ENCODE results near the gene CELF2.
A peak's percentile ranks its signal among the peaks of the same experiment; 100 is the strongest.

Gene CELF2

DNA sequence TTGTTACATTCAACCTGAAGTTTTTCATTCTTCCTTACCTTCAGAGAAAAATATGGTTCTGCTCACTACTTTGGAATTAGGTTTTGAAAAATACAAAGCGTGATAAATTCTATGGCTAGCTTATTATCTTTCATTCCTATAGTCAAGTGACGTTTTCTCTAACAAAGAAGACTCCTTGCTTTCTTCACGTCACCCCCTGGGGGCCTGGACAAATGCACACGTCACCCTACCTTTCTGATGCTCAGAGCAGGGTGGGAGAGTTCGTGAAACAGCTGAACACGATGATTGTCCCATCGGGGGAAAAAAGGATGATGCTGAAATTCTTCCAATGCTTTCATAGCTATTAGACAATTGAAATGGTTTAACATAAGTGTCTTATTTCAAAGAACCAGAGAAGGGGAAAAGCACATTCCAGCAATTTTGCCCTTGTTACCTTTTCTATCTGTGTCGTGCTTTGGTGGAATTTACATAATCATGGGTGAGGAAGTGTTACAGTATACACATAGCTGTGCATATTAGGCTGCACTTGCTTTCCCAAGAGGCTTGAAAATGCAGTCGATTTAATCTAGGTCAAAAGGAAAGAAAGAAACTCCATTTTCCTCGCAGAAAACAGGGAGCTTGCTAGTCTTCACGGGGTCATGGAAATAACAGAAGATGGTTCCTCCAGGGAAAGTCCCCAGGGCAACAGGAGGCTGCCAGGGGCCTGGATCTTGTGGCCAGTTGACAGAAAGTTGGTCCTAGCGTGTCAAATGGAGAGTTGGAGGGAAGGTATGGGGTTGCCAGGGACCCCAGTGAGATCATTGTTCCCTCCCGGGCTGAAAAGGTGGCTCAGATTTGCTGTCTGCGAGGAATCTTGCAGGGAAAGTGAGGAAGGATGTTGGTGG, 189.2 kb downstream of the CELF2 start:
- peak overlapping the region; percentile 97 for H3K27ac Mint-ChIP-seq
- H3K27me3 Mint-ChIP-seq: no peaks in the 10 kb centered on the region
- no peak for DNase-seq
- peaks cover 99% of the 10 kb centered on the region for H3K4me1 Mint-ChIP-seq (ENCODE audit: low read depth)
- H3K9me3 Mint-ChIP-seq: no peaks in the 10 kb centered on the region
- H3K4me3 Mint-ChIP-seq: no peak overlapping the region
- peaks cover 95% of the 10 kb centered on the region for H3K36me3 Mint-ChIP-seq (ENCODE audit: low read depth)

DNA sequence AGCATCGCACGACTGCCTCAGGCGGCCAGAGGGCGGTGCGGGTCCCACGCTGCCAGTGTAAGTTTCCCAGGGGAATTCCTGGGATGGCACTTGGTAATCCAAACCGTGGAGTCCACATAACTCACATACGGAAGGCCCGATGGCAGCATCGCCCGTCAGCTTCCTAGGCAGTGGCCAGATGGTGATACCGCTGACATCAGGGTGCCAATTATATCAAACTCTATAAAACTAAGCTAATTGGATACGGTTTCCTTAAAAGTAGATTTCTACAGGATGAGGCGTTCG, 189.8 kb downstream of the CELF2 start:
- Mint-ChIP-seq H3K36me3 (ENCODE audit: low read depth) (peaks cover 95% of the 10 kb centered on the region), H3K27ac (peak overlapping the region; percentile 97), H3K4me1 (ENCODE audit: low read depth) (peaks cover 99% of the 10 kb centered on the region), H3K9me3 (no peaks in the 10 kb centered on the region), H3K4me3 (no peak overlapping the region), H3K27me3 (no peaks in the 10 kb centered on the region)
- DNase-seq: no peak

DNA sequence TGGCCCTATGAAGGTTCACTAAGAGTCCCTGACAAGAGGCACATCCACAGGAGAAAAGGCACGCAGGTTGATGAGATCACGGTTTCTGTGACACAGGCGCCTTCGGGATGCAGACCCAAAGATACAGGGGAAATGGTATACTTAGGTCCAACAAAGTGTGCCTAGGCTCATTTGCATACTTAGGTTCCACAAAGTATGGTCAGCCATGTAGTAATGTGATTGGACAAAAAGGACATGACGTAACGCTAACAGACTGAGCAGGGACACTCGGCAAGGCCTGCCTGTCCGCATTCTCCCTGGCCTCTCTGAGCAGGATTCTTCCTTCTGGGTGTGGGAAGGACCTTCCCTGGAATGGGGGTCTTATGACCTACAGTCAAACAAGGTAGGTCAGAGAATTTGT, 190.6 kb downstream of the CELF2 start:
- no peaks in the 10 kb centered on the region for H3K9me3 Mint-ChIP-seq
- H3K4me3 Mint-ChIP-seq: peak overlapping the region; percentile 79
- H3K36me3 Mint-ChIP-seq (ENCODE audit: low read depth): peaks cover 95% of the 10 kb centered on the region
- H3K27me3 Mint-ChIP-seq: no peaks in the 10 kb centered on the region
- H3K4me1 Mint-ChIP-seq (ENCODE audit: low read depth): peaks cover 99% of the 10 kb centered on the region
- no peak for DNase-seq
- H3K27ac Mint-ChIP-seq: peak overlapping the region; percentile 97

DNA sequence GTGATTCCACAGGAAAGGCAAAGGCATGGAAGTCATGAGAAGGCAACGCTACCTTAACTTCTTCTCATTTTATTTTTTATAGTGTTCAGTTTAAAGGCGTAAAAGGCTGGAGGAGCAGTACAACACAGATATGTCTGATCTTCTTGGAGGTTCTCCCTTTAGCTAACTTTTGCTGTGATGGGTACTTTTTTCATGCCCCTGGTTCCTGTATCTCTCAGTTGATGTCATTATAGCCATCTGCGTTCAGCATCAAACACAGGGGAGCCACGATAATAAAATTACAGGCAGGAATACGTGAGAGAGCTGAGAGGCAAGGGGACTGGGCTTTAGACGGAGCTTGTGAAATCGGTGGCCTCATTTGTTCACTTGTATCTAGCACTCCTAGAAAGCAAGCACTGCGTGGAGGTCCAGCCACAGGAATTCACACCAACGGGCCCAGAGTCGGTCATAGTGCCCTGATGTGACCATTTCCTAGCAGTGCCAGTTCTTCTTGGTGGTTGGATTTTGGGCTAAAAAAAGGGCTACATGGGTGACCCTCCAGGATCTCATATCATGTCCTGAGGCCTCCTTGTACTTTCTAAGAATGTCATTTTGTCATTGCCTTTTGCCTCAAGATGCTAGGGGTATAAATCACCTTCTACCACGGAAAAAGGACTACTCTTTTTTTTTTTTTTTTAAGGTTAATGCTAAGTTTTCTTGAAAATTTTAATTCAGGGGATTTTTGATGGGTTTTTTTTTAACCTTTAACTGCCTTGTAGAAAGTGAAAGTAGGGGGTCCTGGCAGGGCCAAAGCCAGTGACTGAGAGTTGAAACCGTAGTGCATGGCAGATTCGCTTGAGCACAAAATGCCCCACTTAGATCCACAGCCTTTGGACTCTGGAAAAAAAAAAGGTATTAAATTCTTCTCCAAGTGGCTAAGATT, 191.5 kb downstream of the CELF2 start:
- H3K27ac Mint-ChIP-seq: peak overlapping the region; percentile 97
- peaks cover 99% of the 10 kb centered on the region for H3K4me1 Mint-ChIP-seq (ENCODE audit: low read depth)
- no peaks in the 10 kb centered on the region for H3K27me3 Mint-ChIP-seq
- DNase-seq: peak; percentile 60
- peaks cover 95% of the 10 kb centered on the region for H3K36me3 Mint-ChIP-seq (ENCODE audit: low read depth)
- peak overlapping the region; percentile 79 for H3K4me3 Mint-ChIP-seq
- H3K9me3 Mint-ChIP-seq: no peaks in the 10 kb centered on the region

DNA sequence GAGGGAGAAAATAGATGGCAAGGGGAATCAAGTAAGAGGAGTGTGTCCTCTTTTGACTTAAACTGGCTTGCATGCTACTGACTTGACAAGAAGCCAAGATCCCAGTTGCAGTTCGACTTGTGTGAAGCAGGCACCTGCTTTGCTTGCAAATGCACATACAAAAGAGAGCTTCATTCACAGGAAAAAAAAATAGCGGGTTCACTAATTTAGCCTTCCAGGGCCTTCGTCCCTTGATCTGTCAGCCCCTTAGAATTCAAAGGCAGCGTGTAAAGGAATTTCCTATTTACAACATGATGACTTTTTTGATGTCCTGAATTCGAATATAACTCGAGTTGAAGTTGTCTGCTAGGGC, 192.1 kb downstream of the CELF2 start:
- Mint-ChIP-seq H3K27me3 (no peaks in the 10 kb centered on the region), H3K27ac (peak overlapping the region; percentile 97), H3K4me3 (peak overlapping the region; percentile 79), H3K36me3 (ENCODE audit: low read depth) (peaks cover 95% of the 10 kb centered on the region), H3K9me3 (no peaks in the 10 kb centered on the region), H3K4me1 (ENCODE audit: low read depth) (peaks cover 99% of the 10 kb centered on the region)
- DNase-seq: no peak

DNA sequence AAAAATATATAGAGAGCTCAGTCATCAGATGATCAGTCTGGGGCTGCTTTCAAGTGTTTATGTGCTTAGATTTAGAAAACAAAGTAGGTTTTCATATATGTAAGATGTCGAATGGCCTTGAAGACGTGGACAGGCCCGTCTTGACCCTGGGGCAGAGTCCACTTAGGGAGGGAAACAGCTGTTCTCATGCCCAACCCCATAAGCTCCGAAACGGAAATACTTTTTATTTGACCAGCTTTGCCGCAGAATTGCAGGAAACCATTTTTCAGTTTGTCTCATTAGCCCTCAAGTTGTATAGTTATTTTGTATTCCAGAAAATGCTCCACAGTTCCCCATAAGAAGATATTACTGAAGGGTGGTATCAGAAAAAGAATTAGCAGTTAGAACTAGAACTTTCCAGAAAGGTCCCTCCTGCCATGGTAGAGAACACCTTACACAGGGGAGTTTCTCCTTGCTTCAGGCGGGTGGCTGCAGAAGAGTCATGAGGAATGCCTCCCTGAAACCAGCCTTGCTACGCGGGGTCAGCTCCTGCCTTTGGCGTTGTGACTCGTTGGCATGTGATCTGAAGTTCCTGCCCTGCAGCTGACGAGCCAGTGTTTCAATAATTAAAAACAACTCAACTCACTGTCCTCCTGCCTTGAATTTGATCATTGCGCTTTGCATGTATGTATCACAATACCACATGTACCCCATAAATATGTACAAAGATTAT, 192.7 kb downstream of the CELF2 start:
- Mint-ChIP-seq H3K9me3 (no peaks in the 10 kb centered on the region), H3K4me1 (ENCODE audit: low read depth) (peaks cover 99% of the 10 kb centered on the region), H3K27me3 (no peaks in the 10 kb centered on the region), H3K27ac (peak overlapping the region; percentile 97), H3K36me3 (ENCODE audit: low read depth) (peaks cover 95% of the 10 kb centered on the region), H3K4me3 (peak overlapping the region; percentile 79)
- DNase-seq: no peak

DNA sequence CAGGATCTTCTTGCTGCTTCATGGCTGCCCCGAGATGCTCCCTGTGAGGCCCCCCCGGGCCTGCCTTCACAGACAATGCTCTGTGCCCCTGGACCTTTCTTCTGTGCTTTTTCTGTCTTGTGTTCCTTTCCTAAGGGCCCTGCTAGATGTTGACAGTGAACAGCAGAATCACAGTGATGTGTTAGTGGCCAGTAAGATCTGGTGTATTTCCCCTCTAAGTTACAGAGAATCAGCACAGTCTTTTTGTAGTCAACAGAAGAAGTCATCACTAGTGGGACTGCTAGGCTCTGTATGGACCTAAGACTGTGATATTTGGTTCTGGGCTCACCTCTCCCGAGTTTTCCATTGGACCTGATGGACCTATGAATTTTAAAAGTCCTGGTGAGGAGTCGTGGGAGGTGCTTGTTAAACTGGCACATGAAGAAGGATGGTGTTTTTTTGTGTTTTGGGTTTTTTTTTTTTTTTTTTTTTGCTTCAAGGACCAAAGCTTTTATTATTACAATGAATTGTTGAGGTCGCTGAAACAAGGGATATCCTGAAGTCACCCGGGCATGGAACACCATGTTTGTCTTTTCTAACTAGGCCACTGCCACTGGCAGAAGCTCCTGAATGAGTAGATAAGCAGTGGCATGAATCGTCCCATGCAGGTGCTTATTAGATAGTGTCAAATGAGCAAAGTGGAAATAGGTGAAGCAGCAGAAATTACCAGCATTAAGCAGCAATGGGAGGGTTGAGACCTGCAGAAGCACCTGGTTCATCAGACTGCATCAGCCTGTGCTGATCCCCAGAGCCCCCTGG, 194.8 kb downstream of the CELF2 start:
- Mint-ChIP-seq H3K27ac (peak overlapping the region; percentile 97), H3K27me3 (no peaks in the 10 kb centered on the region), H3K9me3 (no peaks in the 10 kb centered on the region), H3K4me3 (peak overlapping the region; percentile 79), H3K4me1 (ENCODE audit: low read depth) (peaks cover 99% of the 10 kb centered on the region), H3K36me3 (ENCODE audit: low read depth) (peaks cover 95% of the 10 kb centered on the region)
- DNase-seq: no peak

DNA sequence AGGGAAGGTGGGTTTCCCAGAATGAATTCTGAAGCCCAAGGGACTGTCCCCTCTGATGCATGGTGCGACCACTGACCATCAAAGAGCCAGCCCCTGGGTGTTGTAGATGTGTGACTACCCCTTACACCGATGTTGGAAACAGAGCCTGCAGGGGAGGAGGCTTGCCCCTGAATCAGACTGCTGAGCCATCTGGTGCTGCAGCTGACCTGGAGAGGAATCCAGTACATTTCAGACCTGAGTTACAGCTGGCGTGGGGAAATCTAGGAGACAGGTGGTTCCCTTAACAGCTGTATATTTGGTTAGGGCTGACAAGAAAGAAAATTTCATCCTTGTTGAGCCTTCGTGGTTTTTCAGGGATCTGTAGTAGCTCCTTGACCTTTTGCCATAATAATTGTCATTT, 195.5 kb downstream of the CELF2 start:
- peak overlapping the region; percentile 97 for H3K27ac Mint-ChIP-seq

DNA sequence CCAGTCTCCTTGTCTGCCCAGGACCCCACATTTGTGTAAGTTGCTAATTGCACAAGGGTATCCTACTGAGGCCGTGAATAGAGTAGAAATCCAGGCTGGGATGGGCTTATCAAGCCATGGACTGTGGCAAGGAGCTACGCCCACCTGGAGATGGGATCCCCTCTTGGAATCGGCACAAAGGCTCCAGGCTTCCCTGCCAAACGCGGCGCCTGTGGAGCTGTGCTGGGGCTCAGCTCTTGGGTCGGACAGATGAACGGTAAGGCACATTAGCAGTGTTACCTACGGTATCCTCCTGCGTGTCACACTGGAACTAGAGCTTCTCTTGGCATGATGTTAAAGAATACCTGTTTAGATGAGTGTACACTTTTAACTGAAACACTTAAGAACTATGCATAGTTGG, 196.7 kb downstream of the CELF2 start:
- DNase-seq: no peak
- Mint-ChIP-seq H3K4me1 (ENCODE audit: low read depth) (peaks cover 99% of the 10 kb centered on the region), H3K36me3 (ENCODE audit: low read depth) (peaks cover 94% of the 10 kb centered on the region), H3K9me3 (no peaks in the 10 kb centered on the region), H3K27ac (peak overlapping the region; percentile 97), H3K27me3 (no peaks in the 10 kb centered on the region), H3K4me3 (no peak overlapping the region)

More for the DNA sequence above, 195.5 kb downstream of the CELF2 start:
- H3K9me3 Mint-ChIP-seq: no peaks in the 10 kb centered on the region
- no peaks in the 10 kb centered on the region for H3K27me3 Mint-ChIP-seq
- no peak overlapping the region for H3K4me3 Mint-ChIP-seq
- no peak for DNase-seq
- H3K36me3 Mint-ChIP-seq (ENCODE audit: low read depth): peaks cover 95% of the 10 kb centered on the region
- peaks cover 99% of the 10 kb centered on the region for H3K4me1 Mint-ChIP-seq (ENCODE audit: low read depth)

DNA sequence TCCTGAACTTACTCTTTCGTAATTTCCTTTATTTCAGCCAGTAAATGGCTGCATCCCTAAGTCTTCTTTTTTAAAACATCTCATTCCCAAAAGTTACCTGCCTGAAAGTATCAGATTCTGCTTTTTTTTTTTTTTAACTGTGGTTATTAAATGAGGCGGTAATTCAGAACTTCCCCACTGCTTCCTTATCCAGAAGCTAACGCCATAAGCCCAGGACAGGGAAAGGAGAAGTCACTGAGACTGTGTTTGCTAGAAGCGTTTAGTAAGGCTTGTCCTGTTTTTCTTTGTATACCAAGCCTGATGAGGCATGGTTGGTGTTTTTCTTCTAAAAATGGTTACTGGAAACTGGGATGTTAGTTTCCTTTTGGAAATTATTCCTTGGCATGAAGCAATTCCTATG, 197.8 kb downstream of the CELF2 start:
- DNase-seq: no peak
- no peaks in the 10 kb centered on the region for H3K27me3 Mint-ChIP-seq
- H3K4me3 Mint-ChIP-seq: no peak overlapping the region
- peaks cover 97% of the 10 kb centered on the region for H3K36me3 Mint-ChIP-seq (ENCODE audit: low read depth)
- H3K27ac Mint-ChIP-seq: peak overlapping the region; percentile 97
- no peaks in the 10 kb centered on the region for H3K9me3 Mint-ChIP-seq
- peaks cover 99% of the 10 kb centered on the region for H3K4me1 Mint-ChIP-seq (ENCODE audit: low read depth)

DNA sequence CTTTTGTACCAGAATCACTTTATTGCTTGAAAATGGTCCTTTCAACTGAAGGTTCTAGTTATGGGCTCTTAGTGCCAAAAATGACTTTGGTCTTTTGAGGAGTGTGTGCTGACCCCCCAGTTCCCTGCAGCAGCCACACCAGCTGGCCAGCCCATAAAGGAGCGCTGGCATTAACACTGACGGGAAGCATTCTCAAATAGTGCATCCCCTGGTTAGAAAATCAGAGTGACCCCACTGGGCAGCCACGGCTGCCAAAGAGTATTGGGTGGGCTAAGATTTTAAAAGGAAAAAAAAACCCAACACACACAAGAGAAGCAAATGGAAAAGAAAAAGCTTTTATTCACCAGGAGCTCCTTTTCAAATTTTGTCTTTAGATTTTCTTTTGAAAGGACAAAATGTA, 199.8 kb downstream of the CELF2 start:
- Mint-ChIP-seq H3K27me3 (no peaks in the 10 kb centered on the region), H3K27ac (peak overlapping the region; percentile 93), H3K4me1 (ENCODE audit: low read depth) (peaks cover 98% of the 10 kb centered on the region)

DNA sequence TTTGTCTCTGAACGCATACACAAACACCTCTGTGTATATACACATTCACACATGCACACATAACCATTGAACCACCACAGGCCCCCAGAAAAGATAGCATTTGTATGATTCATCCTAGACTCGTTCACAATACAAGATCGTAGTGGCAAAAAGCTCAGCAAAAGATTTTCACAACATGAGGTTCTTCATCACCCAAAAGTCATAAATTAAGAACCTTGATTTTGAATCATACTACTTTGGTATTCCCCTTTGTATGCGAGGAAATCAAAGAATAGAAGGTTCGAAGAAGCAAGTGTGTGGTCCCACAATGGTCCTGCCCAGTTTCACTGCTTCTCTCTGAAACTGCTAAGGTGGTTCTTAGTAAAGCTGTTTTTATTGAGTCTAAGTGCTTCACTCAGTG, 200.7 kb downstream of the CELF2 start:
- H3K4me3 Mint-ChIP-seq: peak overlapping the region; percentile 59
- no peaks in the 10 kb centered on the region for H3K27me3 Mint-ChIP-seq
- DNase-seq: no peak
- H3K36me3 Mint-ChIP-seq (ENCODE audit: low read depth): peaks cover 98% of the 10 kb centered on the region
- peaks cover 97% of the 10 kb centered on the region for H3K4me1 Mint-ChIP-seq (ENCODE audit: low read depth)
- peak overlapping the region; percentile 93 for H3K27ac Mint-ChIP-seq
- H3K9me3 Mint-ChIP-seq: no peaks in the 10 kb centered on the region

More for the DNA sequence above, 199.8 kb downstream of the CELF2 start:
- DNase-seq: no peak
- Mint-ChIP-seq H3K36me3 (ENCODE audit: low read depth) (peaks cover 98% of the 10 kb centered on the region), H3K4me3 (peak overlapping the region; percentile 59), H3K9me3 (no peaks in the 10 kb centered on the region)

DNA sequence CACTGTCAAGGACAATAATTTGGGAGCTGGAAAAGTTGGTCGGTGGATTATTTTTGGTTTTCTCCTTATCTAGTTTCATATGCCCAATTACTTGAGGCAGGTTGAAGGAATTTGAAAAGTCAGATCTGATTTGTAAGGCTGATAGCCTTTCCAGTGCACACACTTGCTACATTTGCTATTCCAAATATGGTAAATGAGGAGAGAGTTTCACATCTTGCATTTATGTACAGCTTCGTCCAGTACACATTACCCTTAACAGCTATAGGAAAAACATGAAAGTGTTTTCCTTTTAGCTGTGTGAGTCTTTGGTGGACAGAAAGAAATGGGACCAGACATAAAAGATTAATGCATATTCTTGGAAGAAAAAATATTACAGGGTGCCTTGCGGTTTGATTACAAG, 201.8 kb downstream of the CELF2 start:
- no peaks in the 10 kb centered on the region for H3K27me3 Mint-ChIP-seq
- H3K4me3 Mint-ChIP-seq: peak overlapping the region; percentile 49
- DNase-seq: no peak
- peaks cover 96% of the 10 kb centered on the region for H3K36me3 Mint-ChIP-seq (ENCODE audit: low read depth)
- H3K4me1 Mint-ChIP-seq (ENCODE audit: low read depth): peaks cover 97% of the 10 kb centered on the region
- peak overlapping the region; percentile 93 for H3K27ac Mint-ChIP-seq
- H3K9me3 Mint-ChIP-seq: no peaks in the 10 kb centered on the region

DNA sequence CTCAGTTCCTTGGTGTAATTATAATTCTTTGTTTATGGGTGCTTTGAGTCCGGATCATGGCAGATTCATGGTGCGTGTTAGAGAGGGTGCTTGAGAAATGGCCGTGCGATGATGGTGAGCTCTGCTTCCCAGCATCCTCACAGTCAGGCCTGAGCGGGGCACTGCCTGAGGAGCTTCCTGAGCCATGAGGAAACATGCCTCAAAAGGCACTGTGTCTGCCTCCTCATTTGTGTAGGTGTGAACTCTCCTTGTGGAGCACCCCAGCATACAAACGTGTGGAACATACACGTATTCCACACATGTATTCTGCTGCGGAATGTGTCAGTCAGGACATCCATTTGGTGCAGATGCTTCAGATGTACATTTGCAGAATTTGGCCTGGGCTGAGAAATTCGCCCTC, 205.4 kb downstream of the CELF2 start:
- H3K36me3 Mint-ChIP-seq (ENCODE audit: low read depth): peaks cover 94% of the 10 kb centered on the region
- DNase-seq: no peak
- no peaks in the 10 kb centered on the region for H3K27me3 Mint-ChIP-seq
- no peak overlapping the region for H3K4me3 Mint-ChIP-seq
- no peaks in the 10 kb centered on the region for H3K9me3 Mint-ChIP-seq
- H3K4me1 Mint-ChIP-seq (ENCODE audit: low read depth): peaks cover 97% of the 10 kb centered on the region
- H3K27ac Mint-ChIP-seq: peak overlapping the region; percentile 68

Measured in activated T-cell treated with anti-CD3 and anti-CD28 coated beads, Interleukin-2, amount 50 U/mL, for 24 hours (primary cell).